Measurements from ENCODE around the gene TIGAR. TPM values are rescaled to one million over a fixed set of nuclear protein-coding genes. Genes with fewer than 3 reads are reported as not detected.

The TIGAR gene
- total RNA-seq, 1 experiment from 2014 or later: 10.2 TPM

GRCh38 chr12:4278329-4279197 is 42.5 kb upstream of the TIGAR start:
- DNase-seq (ENCODE audit: low read depth in 1 of 2, low spot score in 2 of 2): no peak
- Histone ChIP-seq H3K4me3 (no peak overlapping the region), H3K9me3 (replicated peaks) (no peaks in the 10 kb centered on the region), H3K4me1 (replicated peaks) (peaks cover 11% of the 10 kb centered on the region), H3K27me3 (replicated peaks) (peaks cover 42% of the 10 kb centered on the region), H3K36me3 (no peaks in the 10 kb centered on the region), H3K27ac (no peak overlapping the region)

- H3K27ac ChIP-seq: no peak overlapping the region
- H3K36me3 ChIP-seq: no peaks in the 10 kb centered on the region
- H3K4me3 ChIP-seq: no peak overlapping the region
- no peak for DNase-seq (ENCODE audit: low read depth in 1 of 2, low spot score in 2 of 2)
- no peaks in the 10 kb centered on the region for H3K9me3 ChIP-seq (replicated peaks)
- peaks cover 35% of the 10 kb centered on the region for H3K27me3 ChIP-seq (replicated peaks)
- peaks cover 5% of the 10 kb centered on the region for H3K4me1 ChIP-seq (replicated peaks)
Observed at GRCh38 chr12:4279198-4279690, 41.8 kb upstream of the TIGAR start.

GRCh38 chr12:4280351-4281163 is 40.5 kb upstream of the TIGAR start:
- no peaks in the 10 kb centered on the region for H3K4me1 ChIP-seq (replicated peaks)
- no peaks in the 10 kb centered on the region for H3K9me3 ChIP-seq (replicated peaks)
- no peak overlapping the region for H3K4me3 ChIP-seq
- no peaks in the 10 kb centered on the region for H3K36me3 ChIP-seq
- no peak for DNase-seq (ENCODE audit: low read depth in 1 of 2, low spot score in 2 of 2)
- H3K27me3 ChIP-seq (replicated peaks): peaks cover 23% of the 10 kb centered on the region
- no peak overlapping the region for H3K27ac ChIP-seq

GRCh38 chr12:4281173-4281654 is 39.8 kb upstream of the TIGAR start:
- Histone ChIP-seq H3K4me1 (replicated peaks) (no peaks in the 10 kb centered on the region), H3K9me3 (replicated peaks) (no peaks in the 10 kb centered on the region), H3K4me3 (no peak overlapping the region), H3K36me3 (no peaks in the 10 kb centered on the region), H3K27ac (no peak overlapping the region), H3K27me3 (replicated peaks) (peaks cover 17% of the 10 kb centered on the region)
- DNase-seq (ENCODE audit: low read depth in 1 of 2, low spot score in 2 of 2): no peak

- DNase-seq (ENCODE audit: low read depth in 1 of 2, low spot score in 2 of 2): no peak
- Histone ChIP-seq H3K4me1 (replicated peaks) (no peaks in the 10 kb centered on the region), H3K27me3 (replicated peaks) (peaks cover 7% of the 10 kb centered on the region), H3K4me3 (no peak overlapping the region), H3K36me3 (no peaks in the 10 kb centered on the region), H3K27ac (no peak overlapping the region), H3K9me3 (replicated peaks) (no peaks in the 10 kb centered on the region)
Observed at GRCh38 chr12:4282103-4282891, 38.7 kb upstream of the TIGAR start.

- H3K4me1 ChIP-seq (replicated peaks): no peaks in the 10 kb centered on the region
- peaks cover 2% of the 10 kb centered on the region; the same call in 1 of the 2 replicates for H3K27me3 ChIP-seq (replicated peaks)
- no peaks in the 10 kb centered on the region for H3K9me3 ChIP-seq (replicated peaks)
- no peak overlapping the region for H3K4me3 ChIP-seq
- DNase-seq (ENCODE audit: low read depth in 1 of 2, low spot score in 2 of 2): no peak
- H3K27ac ChIP-seq: no peak overlapping the region
- no peaks in the 10 kb centered on the region for H3K36me3 ChIP-seq
Observed at GRCh38 chr12:4282892-4283511, 38.0 kb upstream of the TIGAR start.

GRCh38 chr12:4283512-4284255 is 37.3 kb upstream of the TIGAR start:
- DNase-seq (ENCODE audit: low read depth in 1 of 2, low spot score in 2 of 2): no peak
- H3K27me3 ChIP-seq (replicated peaks): no peaks in the 10 kb centered on the region; the same call in 1 of the 2 replicates
- H3K4me3 ChIP-seq: no peak overlapping the region
- H3K36me3 ChIP-seq: no peaks in the 10 kb centered on the region
- H3K4me1 ChIP-seq (replicated peaks): no peaks in the 10 kb centered on the region
- H3K27ac ChIP-seq: no peak overlapping the region
- H3K9me3 ChIP-seq (replicated peaks): no peaks in the 10 kb centered on the region

- H3K9me3 ChIP-seq (replicated peaks): no peaks in the 10 kb centered on the region
- H3K27me3 ChIP-seq (replicated peaks): no peaks in the 10 kb centered on the region; the same call in 1 of the 2 replicates
- H3K36me3 ChIP-seq: no peaks in the 10 kb centered on the region
- H3K27ac ChIP-seq: no peak overlapping the region
- no peaks in the 10 kb centered on the region for H3K4me1 ChIP-seq (replicated peaks)
- no peak for DNase-seq (ENCODE audit: low read depth in 1 of 2, low spot score in 2 of 2)
- no peak overlapping the region for H3K4me3 ChIP-seq
Observed at GRCh38 chr12:4284306-4284705, 36.7 kb upstream of the TIGAR start.

- H3K36me3 ChIP-seq: no peaks in the 10 kb centered on the region
- H3K9me3 ChIP-seq (replicated peaks): no peaks in the 10 kb centered on the region
- H3K27me3 ChIP-seq (replicated peaks): no peaks in the 10 kb centered on the region; the same call in 1 of the 2 replicates
- no peak overlapping the region for H3K27ac ChIP-seq
- H3K4me1 ChIP-seq (replicated peaks): no peaks in the 10 kb centered on the region
- no peak for DNase-seq (ENCODE audit: low read depth in 1 of 2, low spot score in 2 of 2)
- no peak overlapping the region for H3K4me3 ChIP-seq
Observed at GRCh38 chr12:4285070-4285469, 35.9 kb upstream of the TIGAR start.

GRCh38 chr12:4286228-4286627 is 34.8 kb upstream of the TIGAR start:
- Histone ChIP-seq H3K4me3 (no peak overlapping the region), H3K4me1 (replicated peaks) (no peaks in the 10 kb centered on the region), H3K27me3 (replicated peaks) (peaks cover 5% of the 10 kb centered on the region; the same call in 1 of the 2 replicates), H3K36me3 (no peaks in the 10 kb centered on the region), H3K27ac (no peak overlapping the region), H3K9me3 (replicated peaks) (no peaks in the 10 kb centered on the region)
- DNase-seq (ENCODE audit: low read depth in 1 of 2, low spot score in 2 of 2): no peak

- H3K9me3 ChIP-seq (replicated peaks): no peaks in the 10 kb centered on the region
- no peaks in the 10 kb centered on the region for H3K4me1 ChIP-seq (replicated peaks)
- no peak for DNase-seq (ENCODE audit: low read depth in 1 of 2, low spot score in 2 of 2)
- H3K27me3 ChIP-seq (replicated peaks): peaks cover 9% of the 10 kb centered on the region; the same call in 1 of the 2 replicates
- H3K36me3 ChIP-seq: no peaks in the 10 kb centered on the region
- H3K4me3 ChIP-seq: no peak overlapping the region
- no peak overlapping the region for H3K27ac ChIP-seq
Observed at GRCh38 chr12:4286771-4287317, 34.2 kb upstream of the TIGAR start.

Measured in SJSA1 (cell line).